ENCODE measurements around the gene EFNA5.

The EFNA5 gene

GRCh38 chr5:107636555-107636954, 34.2 kb downstream of the EFNA5 start:
- DNase-seq, result no peak

- DNase-seq, result no peak
Observed at GRCh38 chr5:107636068-107636467, 34.7 kb downstream of the EFNA5 start.

DNA sequence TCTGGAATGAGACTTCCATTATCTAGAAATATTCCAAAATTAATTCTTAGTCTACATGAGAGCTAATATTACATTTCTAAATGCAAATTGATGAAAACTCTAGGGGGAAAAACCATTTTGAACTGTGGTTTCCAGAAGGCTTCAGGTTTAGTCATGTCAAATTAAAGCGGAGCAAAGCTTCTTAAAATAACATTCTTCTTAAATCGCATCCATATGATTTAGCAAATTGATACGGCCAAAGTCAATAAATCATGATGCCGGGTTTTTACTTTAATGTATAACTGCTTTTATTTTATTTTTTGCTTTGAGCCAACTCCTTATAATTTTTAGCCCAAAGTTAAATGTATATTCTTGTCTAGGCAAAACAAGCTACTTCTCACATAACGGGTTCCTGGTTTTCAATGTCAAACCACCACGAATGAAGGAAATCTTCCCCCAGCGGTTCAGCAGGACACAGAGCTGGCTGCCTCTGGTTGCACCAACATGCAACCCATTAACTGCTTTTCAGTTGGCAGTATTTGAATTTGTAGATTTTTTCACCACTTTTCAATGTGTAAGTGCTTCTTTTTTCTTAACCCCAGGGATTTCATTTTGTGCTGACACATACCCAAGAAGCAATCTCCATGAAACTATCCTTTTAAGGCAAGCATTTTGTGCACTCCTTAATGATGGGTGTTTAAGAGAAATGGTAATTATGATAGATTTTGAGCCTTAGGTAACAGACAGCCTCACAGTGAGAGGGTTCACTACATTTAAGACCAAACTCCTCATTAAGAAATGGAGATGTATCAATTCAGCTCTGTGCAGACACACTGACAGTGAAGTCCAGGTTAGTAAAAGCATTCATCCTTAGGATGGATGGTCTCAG, 35.5 kb downstream of the EFNA5 start:
- DNase-seq, result no peak

GRCh38 chr5:107633171-107633901, 37.4 kb downstream of the EFNA5 start:
- no peak for DNase-seq

- no peak for DNase-seq
Observed at GRCh38 chr5:107631805-107632362, 38.9 kb downstream of the EFNA5 start.

DNA sequence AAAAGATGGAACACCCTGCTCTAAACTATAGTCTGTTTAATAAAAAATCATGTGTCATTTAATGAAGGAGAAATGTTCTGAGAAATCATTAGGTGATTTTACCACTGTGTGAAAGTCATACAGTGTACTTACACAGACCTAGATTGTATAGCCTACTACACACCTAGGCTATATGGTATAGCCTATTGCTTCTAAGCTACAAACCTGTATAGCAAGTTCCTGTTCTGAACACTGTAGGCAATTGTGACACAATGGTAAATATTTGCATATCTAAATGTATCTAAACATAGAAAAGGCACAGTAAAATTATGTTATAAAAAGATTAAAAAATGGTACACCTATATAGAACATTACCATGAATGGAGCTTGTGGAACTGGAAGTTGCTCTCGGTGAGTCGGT, 40.6 kb downstream of the EFNA5 start:
- no peak for DNase-seq

- no peak for DNase-seq
Observed at GRCh38 chr5:107624235-107624634, 46.5 kb downstream of the EFNA5 start.

- no peak for DNase-seq
Observed at GRCh38 chr5:107621089-107621488, 49.6 kb downstream of the EFNA5 start.

- no peak for DNase-seq
Observed at GRCh38 chr5:107619781-107620180, 51.0 kb downstream of the EFNA5 start.

GRCh38 chr5:107618242-107618641, 52.5 kb downstream of the EFNA5 start:
- no peak for DNase-seq

- no peak for DNase-seq
Observed at GRCh38 chr5:107617052-107617451, 53.7 kb downstream of the EFNA5 start.

DNA sequence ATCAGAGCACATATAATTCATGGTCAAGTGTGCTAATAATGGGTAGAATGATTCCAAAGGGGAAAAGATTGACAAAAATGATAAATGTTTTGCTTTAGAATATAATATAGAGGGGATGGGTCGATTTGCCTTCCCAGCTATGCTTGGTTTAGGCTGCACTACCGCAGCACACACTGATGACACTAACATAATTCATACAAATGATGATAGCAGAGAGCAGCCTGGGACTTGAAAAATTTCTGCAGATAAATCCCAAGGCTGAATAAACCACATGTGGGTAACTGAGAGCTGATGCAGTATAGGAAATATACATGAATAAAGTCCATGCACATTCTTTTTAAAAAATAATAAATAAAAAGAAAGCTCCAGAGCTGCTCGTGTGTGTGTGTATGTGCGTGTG, 54.5 kb downstream of the EFNA5 start:
- DNase-seq, result no peak

DNA sequence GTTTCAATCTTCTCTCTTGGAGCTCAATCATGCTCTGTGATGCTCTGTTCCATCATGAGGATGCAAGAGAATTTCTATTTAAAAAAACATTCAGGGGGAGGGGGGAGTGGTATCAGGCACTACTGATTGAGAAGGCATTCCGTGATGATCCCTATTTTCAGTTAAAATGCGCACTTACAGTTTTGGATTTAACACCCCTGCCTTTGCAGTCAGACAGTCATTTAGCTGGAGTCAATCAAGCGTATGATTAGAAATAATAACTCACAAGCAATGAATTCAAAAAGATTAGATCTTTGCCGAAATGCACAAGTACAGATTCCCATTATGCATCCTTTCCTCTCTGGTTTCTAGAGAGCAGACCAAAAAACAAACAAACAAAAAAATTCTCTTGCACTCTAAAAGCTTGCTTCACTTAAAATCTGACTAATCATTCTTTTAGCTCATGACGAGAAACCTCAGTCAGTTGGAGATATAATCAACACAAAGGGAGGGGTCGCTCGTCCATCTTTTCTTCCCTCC, 55.4 kb downstream of the EFNA5 start:
- no peak for DNase-seq

- no peak for DNase-seq
Observed at GRCh38 chr5:107612541-107612940, 58.2 kb downstream of the EFNA5 start.

DNA sequence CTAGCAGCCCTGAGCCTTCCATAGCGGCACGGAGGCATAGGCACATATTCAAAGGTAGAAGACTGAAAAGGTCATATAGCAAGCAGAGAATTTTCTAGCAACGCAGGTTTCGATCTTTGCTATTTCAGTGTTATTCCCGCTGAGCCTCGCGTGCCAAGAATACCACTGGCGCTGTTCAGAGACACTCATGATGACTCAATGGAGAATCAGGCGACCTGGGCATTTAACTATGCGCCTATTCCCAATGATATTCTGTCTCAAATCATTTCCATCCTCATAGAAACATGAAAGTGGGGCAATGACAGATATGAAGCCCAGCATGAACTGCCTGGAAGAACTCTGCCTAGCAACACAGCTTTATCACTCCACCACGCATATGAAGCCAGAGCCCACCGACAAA, 59.9 kb downstream of the EFNA5 start:
- no peak for DNase-seq

DNA sequence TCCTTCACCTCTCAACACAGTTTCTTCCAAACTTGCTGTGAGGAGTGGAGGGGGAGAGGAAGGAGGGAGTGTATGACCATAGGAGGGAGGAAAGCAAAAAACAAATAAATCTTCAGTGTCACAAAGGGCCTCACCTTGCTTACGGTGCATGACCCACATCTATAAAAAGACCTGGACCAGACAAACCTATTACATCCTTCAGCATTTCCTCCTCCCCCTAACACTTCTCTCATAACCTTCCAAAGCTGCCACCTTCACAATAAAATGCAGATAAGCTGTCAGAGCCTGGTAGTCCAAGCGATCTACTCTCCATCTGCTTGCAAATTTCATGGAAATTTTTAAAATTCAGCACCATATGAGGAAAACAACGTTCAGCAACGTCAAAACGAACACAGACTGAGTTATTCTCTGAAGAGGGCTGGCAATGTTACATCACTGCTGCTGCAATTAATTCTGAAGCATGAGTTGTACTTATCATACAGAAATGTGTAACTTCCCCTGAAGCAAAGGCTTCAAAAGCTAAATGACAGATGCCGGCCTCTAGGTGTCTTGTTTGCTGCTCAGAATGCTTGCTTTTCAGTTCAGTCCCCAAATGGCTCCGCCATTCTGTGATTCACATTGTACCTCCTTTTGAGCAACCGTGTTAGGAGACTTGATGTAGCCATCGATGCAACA, 62.9 kb downstream of the EFNA5 start:
- DNase-seq, result no peak

DNA sequence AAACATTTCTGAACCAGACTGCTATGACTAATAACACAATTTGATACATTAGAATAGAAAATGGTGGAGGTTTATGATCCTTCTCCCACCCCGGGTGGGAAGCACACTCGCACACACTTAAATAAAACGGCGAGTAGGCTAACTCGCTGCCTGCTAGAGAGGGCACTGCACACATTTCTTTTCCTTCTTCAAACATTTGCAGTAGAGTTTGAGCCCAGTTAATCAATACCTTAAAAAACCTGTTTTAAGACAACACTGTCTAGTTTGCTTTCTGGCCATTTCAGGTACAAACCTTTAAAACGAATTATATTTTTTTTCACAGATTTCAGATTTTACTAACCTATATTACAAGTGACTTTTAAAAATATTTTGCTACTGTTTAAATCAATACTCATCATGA, 63.5 kb downstream of the EFNA5 start:
- no peak for DNase-seq

- no peak for DNase-seq
Observed at GRCh38 chr5:107605596-107606125, 65.1 kb downstream of the EFNA5 start.

DNA sequence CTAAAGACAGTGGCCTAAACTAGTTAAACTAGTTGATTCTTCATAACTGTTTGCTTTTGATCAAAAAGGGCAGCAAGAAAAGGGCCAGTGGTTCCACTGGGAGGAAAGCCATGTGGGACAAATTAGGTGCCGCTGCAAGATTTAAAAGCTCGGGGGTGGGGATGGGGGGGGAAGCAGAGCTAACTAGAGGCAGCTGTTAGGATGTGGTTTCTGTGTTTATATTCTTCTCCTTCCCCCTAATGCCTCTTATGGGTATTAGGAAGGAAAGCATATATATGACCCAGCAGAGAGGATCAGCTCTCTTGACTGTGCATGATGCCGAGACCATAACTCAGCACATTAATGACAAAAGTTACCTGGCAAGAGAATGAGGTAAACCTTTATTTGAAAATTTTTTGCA, 65.7 kb downstream of the EFNA5 start:
- DNase-seq, result no peak

DNA sequence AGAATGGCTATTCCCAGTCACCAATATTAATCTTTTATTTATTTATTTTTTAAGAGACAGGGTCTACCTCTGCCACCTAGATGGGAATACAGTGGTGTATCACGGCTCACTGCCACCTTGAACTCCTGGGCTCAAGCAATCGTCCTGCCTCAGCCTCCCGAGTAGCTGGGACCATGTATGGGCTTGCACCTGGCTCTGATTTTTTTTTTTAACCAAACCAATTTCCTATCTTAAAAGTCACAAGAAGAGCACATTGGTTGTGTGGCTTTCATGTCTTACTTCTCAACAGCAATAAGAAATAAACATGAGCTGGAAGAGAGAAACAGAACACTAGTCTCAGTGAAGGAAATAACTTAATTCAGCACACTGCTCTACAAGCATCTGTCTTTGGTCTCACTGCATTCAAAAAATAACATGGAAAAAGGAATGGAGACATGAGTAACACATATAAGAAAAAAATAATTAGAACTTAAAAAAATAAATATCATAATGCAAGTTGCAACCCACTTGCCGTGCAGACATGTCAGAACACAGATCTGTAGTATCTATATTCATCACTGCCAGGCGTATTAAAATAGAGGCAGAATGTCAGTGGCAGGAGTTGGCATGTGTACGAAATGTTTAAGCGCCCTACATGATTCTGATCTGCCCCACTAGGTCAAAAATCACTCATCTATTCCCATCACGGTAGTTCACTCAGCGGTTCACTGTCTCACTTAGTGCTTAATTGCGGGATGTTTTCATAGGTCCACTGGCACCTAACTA, 66.4 kb downstream of the EFNA5 start:
- no peak for DNase-seq

DNA sequence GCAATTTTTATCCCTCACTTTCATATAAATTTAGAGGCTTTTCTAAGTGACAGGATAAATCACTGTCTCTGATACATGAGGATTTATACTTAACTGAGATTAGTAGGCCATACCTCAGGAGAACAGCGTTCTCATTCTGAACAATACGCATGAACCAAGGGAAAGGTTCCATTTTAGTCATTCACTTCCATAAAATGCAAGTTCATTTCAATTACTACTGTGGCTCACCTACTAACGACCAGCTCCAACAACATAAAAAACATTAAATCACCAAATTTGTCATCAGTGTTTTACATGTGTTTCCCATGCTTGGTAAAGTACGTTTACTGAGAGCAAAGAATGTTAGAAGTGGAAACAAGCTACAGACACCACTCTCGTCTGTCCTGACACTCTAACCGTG, 67.4 kb downstream of the EFNA5 start:
- DNase-seq, result no peak

GRCh38 chr5:107602896-107603295, 67.8 kb downstream of the EFNA5 start:
- no peak for DNase-seq

Data from effector CD8-positive, alpha-beta T cell (primary cell).